HAP-1 (cell line): ENCODE data around the gene BCAR3.

Experiments
- DNase-seq, 2 experiments: peaks; one replicate each; pipeline ENCODE4 v3.0.0-alpha.2; 2016 to 2020; ENCODE audit warnings: low spot score in 2 of 2
- H3K27me3 ChIP-seq: fragments of 250-450 bp; sonication (Bioruptor Pico); 2 replicates; pipeline ENCODE4 v1.5.1; 2020; ENCODE audit warnings: low read depth, mild to moderate bottlenecking, moderate library complexity
- H3K36me3 ChIP-seq: fragments of 250-450 bp; sonication (Bioruptor Pico); replicated peaks from 2 replicates; pipeline ENCODE4 v1.5.1; 2020; ENCODE audit warnings: mild to moderate bottlenecking
- H3K4me1 ChIP-seq: fragments of 250-450 bp; sonication (Bioruptor Pico); 2 replicates; pipeline ENCODE4 v1.5.1; 2020; ENCODE audit warnings: mild to moderate bottlenecking
- H3K4me3 ChIP-seq: fragments of 250-450 bp; sonication (Bioruptor Pico); 2 replicates; pipeline ENCODE4 v1.5.1; 2020; ENCODE audit warnings: mild to moderate bottlenecking, moderate library complexity
- H3K9me3 ChIP-seq: fragments of 250-450 bp; sonication (Bioruptor Pico); 2 replicates; pipeline ENCODE4 v1.5.1; 2020; ENCODE audit warnings: mild to moderate bottlenecking, moderate library complexity
- in situ Hi-C: fragments of 300-500 bp; cut with MboI; formaldehyde crosslinking; loops from 3 replicates; pipeline ENCODE4 v1.14.3; 2020; ENCODE audit warnings: low sequenced_read_pairs, inconsistent platforms, mixed read lengths

The BCAR3 gene

DNA sequence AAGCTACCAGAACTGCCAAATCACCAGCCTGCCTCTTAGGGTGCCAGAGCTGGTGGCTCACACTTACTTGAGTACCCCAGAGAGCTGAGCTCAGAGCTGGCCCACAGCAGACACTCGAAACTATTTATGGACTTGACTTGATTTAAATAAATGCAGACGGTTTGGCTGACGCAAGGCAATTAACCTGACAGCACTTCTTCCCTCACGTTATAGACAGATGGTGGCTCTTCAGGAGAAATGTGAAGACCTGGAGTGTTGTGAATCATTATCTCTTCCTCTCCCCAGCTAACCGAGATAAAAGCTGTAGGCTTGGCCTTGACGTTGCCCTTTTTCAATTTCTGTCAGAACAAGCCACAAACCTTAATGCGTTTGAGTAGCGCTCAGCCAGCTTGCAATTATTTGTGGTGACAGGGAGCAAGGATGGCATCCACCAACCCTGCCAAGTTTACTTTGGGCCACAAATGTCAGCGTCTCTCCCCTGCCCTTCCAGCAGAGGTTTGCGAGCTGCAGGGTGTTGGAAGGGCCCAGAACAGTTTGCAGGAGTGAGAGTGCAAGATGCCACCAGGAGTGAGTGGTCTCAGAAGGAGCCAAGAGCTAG lies 34.0 kb upstream of the BCAR3 start:
- in situ Hi-C loops = no loop called here
- Histone ChIP-seq H3K4me1 (no peaks in the 10 kb centered on the region), H3K36me3 (no peaks in the 10 kb centered on the region), H3K27me3 (no peaks in the 10 kb centered on the region), H3K4me3 (no peak overlapping the region), H3K9me3 (no peaks in the 10 kb centered on the region)
- DNase-seq = no peak

DNA sequence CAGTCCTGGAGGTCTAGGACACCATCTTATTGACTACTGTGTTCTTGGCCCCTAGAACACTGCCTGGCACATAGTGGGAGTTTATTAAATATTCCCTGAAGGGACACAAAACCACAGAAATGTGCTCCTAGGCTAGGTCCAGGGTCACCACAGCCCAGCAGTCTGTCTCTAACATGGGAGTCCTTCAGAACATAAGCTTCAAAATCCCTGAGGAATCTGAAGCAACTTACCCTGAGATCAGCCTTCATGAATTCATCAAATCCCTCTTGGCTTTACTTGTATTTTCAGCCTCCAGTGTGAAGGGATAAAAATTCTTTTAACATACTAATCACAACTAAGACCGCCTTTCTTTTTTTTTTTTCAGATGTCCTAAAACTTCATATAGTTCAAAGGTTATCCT lies 32.7 kb upstream of the BCAR3 start:
- in situ Hi-C loops = no loop called here
- H3K9me3 ChIP-seq = no peaks in the 10 kb centered on the region
- H3K4me3 ChIP-seq = no peak overlapping the region
- no peaks in the 10 kb centered on the region for H3K4me1 ChIP-seq
- no peaks in the 10 kb centered on the region for H3K36me3 ChIP-seq
- H3K27me3 ChIP-seq = no peaks in the 10 kb centered on the region
- no peak for DNase-seq

DNA sequence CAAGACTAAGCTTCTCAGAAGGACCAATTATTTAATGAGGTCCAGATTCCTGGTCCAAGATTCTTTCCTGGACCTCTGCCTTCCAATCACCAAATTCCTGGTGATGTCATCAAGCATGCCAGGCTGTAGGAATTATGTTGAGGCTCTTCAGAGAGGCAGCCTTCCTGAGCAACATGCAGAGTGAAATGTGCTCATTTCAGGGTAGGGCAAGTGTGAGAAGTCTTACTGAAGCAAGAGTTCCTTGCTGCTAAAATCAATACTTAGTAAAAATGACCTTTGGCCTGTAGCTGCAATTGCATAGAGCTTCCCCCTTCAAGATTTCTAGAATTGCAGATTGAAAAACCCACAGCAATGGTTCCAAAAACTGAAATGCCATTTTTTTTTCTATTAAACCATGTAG lies 31.7 kb upstream of the BCAR3 start:
- Histone ChIP-seq H3K4me1 (no peaks in the 10 kb centered on the region), H3K4me3 (no peak overlapping the region), H3K36me3 (no peaks in the 10 kb centered on the region), H3K27me3 (no peaks in the 10 kb centered on the region), H3K9me3 (no peaks in the 10 kb centered on the region)
- DNase-seq = no peak
- in situ Hi-C loops = no loop called here

DNA sequence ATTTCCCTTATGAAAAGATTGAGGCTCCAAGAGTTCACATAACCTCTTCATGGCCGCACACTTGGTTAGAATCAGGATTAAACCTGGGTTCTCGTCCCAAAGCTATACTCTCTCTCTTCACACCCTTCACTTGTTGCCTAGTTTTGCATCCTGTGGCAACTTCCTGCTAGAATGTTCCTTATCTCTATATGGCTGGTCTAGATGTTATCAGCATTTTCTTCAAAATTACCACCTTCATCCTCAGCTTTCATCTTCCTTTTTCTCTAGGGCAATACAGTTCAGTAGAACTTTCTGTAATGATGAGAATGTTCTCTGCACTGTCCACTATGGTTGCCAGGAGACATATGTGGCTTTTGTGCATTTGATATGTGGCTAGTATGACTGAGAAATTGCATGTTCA lies 31.1 kb upstream of the BCAR3 start:
- Histone ChIP-seq H3K9me3 (no peaks in the 10 kb centered on the region), H3K4me1 (no peaks in the 10 kb centered on the region), H3K27me3 (no peaks in the 10 kb centered on the region), H3K4me3 (no peak overlapping the region), H3K36me3 (no peaks in the 10 kb centered on the region)
- DNase-seq = no peak
- in situ Hi-C loops = no loop called here

DNA sequence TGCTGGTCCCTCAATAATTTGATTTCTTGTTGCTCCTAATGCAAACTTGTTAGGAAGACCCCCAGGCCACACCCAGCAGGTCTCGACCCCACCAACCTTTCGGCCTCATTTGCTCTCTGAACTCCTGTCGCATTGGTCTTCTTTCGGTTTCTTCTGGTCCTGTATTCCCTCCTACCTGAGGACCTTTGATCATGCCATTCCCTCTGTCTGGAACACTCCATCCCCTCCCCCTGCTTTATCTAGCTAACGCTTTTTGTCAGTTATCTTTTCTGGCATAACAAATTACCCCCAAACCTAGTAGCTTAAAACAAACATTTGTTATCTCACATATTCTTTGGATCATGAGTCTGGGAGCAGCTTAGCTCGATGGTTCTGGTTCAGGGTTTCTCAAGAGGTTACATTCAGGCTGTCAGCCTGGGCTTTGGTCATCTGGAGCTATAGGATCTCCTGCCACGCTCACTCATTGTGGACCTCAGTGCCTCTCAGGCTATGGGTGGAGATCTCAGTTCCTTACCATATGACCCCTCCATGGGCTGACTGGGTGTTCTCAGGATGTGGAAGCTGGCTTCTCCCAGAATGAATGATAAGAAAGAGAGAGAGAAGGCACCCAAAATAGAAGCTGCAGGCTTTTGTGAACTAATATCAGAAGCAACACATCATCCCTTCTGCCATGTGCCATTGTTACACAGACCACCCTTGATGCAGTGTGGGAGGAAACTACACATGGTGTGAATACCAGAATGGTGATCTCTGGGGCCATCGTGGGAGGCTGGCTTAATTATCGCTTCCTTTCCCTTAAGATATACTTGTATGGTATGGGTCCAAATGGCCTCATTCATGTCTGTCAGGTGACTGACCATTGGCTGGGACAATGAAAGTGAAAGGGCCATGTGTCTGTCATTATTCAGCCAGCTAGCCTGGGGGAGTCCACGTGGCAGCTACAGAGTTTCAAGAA lies 29.1 kb upstream of the BCAR3 start:
- Histone ChIP-seq H3K9me3 (no peaks in the 10 kb centered on the region), H3K4me3 (no peak overlapping the region), H3K27me3 (no peaks in the 10 kb centered on the region), H3K4me1 (no peaks in the 10 kb centered on the region), H3K36me3 (no peaks in the 10 kb centered on the region)
- DNase-seq = no peak
- in situ Hi-C loops = no loop called here

DNA sequence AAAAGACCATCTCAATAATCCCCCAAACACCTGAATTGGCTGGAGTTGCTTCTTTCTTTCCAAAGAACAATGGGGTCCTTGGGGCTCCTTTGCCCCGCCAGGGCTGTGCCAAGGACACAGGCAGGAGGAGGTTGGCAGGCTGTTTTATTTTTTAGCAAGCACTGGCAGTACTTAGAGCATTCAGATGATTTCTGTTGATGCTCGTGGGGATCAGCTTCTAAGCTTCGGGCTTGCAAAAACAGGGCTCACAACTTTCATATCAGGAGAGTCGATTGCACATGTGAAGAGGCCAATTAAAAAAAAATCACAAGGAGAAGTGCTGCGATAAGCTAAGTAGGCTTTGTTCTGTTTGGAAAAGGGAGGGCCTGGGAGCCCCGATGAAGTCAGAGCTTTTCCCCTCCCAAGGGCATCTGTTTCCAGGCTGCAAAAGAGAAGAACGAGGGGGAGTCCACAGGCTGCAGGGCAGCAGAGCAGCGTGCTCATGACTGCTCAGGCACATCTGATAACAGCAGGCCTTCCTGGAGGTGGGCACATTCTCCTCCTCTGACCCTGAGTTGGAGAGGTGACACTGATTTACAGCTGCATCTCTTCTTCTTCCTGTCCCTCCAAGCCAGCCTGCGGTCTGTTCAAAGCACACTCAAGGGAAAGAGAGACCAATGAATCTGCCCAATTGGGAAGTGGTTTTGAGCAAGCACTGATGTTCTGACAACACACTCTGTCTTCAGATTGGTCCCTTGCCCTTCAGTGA lies 27.3 kb upstream of the BCAR3 start:
- H3K27me3 ChIP-seq = no peaks in the 10 kb centered on the region
- DNase-seq = no peak
- no peaks in the 10 kb centered on the region for H3K9me3 ChIP-seq
- in situ Hi-C loops = no loop called here
- H3K36me3 ChIP-seq = no peaks in the 10 kb centered on the region
- no peak overlapping the region for H3K4me3 ChIP-seq
- H3K4me1 ChIP-seq = no peaks in the 10 kb centered on the region

DNA sequence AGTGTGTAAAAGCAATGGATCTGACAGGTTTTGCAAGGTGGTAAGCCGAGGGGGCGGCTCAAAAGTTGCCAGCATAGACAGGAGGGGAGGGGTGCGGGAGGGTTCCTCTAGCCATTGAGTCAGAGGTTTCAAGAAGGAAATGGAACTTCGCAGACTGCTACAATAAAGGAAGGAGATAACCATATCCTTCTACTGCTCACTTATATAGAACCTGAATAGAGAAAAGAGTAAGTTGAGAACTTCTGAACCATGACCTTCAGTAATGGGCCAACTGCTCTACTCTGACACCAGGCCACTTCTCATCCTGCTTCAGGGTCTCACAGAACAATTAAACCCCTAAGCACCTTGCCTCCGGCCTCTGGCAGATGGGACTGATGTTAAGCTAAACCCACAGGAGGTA lies 26.3 kb upstream of the BCAR3 start:
- Histone ChIP-seq H3K4me1 (no peaks in the 10 kb centered on the region), H3K4me3 (no peak overlapping the region), H3K36me3 (no peaks in the 10 kb centered on the region), H3K27me3 (no peaks in the 10 kb centered on the region), H3K9me3 (no peaks in the 10 kb centered on the region)
- in situ Hi-C loops = no loop called here
- DNase-seq = no peak

DNA sequence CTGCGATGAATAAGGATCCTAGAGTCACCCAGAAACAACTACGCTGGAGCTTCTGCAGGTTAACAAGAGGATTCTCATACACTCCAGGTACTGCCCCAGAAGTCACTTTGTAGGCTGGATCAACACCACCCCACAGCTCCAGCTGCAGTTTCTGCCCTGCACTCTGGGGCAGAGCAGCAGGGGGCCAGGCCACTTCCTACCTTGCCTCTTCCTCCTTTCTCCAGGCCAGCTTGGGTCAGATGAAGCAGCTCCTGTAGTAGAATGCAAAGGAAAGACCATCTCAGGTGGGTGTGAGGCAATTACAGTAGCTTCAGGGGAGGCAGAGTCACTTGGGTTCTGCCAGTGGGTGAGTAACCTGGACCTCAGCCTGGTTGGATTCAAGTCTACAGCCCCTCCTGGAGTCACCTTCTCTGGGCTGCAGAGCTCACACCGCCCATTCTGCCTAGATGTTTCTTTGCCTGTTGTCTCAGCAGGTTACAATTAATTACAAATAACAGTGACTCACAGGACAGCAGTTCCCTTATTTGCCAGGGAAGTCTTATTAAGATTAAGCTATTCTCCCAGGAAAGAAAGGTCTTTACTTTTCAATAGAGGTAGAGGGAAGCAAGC lies 24.4 kb upstream of the BCAR3 start:
- in situ Hi-C loops = no loop called here
- H3K4me1 ChIP-seq = no peaks in the 10 kb centered on the region

DNA sequence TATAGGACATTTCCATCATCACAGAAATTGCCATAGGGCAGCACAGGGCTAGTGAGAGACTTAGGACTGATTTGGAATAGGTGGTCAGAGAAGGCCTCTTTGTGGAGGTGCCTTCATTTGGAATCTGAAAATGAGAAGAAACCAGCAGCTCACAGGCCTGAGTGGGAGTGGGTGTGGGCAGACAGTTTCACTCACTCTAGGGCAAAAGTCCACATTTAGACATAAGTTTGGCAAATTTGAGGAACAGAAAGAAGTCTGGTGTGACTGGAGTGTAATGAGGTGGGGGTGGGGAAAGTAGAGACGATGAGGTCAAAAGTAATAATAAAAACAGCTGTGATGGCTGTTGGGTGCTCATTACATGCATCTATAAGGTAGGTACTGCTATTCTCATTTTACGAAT lies 22.4 kb upstream of the BCAR3 start:
- DNase-seq = no peak
- in situ Hi-C loops = no loop called here
- no peaks in the 10 kb centered on the region for H3K27me3 ChIP-seq
- no peaks in the 10 kb centered on the region for H3K36me3 ChIP-seq
- H3K4me1 ChIP-seq = no peaks in the 10 kb centered on the region
- H3K9me3 ChIP-seq = no peaks in the 10 kb centered on the region
- H3K4me3 ChIP-seq = no peak overlapping the region

More for the DNA sequence above, 24.4 kb upstream of the BCAR3 start:
- Histone ChIP-seq H3K27me3 (no peaks in the 10 kb centered on the region), H3K4me3 (no peak overlapping the region), H3K36me3 (no peaks in the 10 kb centered on the region), H3K9me3 (no peaks in the 10 kb centered on the region)
- DNase-seq = no peak

DNA sequence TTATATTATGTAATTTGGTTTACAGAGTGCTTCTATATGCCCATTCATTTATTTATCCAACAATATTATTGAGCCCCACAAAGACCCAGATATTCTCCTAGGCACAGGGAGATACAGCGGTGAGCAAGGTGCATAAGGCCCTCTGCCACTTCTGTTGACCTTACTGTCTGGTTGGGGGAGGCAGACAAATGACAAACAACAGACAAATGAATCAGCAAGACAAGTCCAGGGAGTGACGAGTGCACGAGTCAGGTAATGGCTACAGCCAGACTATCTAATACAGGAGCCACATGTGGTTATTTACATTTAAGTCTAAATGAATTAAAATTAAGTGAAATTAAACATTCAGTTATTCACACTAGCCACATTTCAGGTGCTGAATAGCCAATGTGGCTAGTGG lies 22.0 kb upstream of the BCAR3 start:
- DNase-seq = no peak
- in situ Hi-C loops = no loop called here
- Histone ChIP-seq H3K4me1 (no peaks in the 10 kb centered on the region), H3K27me3 (no peaks in the 10 kb centered on the region), H3K9me3 (no peaks in the 10 kb centered on the region), H3K36me3 (no peaks in the 10 kb centered on the region), H3K4me3 (no peak overlapping the region)

DNA sequence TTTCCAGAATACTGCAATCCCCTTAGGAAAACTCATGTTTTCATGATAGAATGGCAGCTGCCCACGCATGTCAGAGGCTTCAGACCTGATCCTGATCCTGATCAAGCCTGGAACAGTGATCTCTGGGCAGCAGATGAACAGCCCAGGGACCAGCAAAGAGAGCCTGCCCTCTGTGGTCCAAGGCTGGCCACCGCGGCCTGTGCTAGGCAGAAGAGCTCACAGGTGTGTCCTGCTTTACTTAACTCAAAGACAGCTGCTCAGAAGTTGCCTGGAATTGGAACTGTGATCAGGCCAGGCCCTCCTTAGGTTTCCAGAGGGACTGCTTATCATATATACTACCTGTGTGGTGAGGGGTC lies 21.2 kb upstream of the BCAR3 start:
- no peaks in the 10 kb centered on the region for H3K27me3 ChIP-seq
- H3K36me3 ChIP-seq = no peaks in the 10 kb centered on the region
- H3K9me3 ChIP-seq = no peaks in the 10 kb centered on the region
- no peaks in the 10 kb centered on the region for H3K4me1 ChIP-seq
- no peak for DNase-seq
- H3K4me3 ChIP-seq = no peak overlapping the region
- in situ Hi-C loops = no loop called here

DNA sequence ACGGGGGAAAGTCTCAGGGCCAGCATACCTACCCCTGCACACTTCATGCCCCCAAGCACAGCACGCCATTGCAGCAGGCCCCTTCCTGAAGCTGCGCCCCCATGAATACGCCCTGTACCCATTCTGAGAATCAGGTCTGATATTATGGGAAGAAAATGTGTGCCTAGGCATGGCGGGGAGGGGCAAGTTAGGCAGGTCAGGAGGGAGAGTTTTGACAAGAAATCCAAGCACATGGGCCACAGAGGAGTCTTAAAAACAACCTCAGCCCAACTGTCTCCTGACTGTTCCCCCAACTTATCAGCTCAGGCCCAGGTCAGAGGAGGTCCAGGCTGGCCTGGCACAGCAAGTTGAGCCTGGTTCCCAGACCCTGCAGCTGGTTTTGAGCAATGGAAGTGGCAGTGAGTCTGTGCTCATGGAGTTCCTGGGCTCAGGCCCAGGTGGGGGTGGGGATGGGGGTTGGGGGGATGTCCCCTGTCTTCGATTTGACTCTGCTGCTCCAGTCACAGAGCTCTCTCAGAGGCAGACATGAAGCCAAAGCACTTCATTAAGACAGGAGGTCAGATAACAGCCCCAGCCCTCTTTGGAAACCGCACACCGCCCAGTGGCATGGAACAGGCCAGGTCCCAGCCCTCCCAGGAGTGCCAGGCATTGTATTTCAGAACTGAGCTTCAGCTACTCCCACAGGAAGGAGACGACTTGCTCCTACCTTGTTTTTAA lies 20.6 kb upstream of the BCAR3 start:
- in situ Hi-C loops = no loop called here
- Histone ChIP-seq H3K9me3 (no peaks in the 10 kb centered on the region), H3K4me1 (no peaks in the 10 kb centered on the region), H3K36me3 (no peaks in the 10 kb centered on the region), H3K4me3 (no peak overlapping the region), H3K27me3 (no peaks in the 10 kb centered on the region)
- no peak for DNase-seq

DNA sequence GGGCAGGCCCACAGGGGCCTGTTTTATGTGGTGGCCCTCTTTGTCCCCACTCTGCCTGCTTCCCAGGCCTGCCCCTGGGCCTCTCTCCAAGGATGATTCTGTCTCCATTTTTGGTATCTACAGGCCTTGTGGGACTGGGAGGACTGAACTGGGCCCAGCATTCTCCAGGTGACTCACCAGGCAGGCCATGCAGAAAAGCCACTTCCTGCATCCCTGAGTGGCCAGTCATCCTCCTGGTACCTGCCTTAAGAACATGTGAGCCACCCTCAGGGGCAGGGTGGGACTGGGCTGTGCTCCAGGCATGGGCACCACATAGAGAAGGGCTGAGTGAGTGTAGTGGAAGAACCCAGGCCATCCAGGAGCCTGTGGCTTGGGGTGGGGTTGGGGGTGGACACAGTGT lies 20.0 kb upstream of the BCAR3 start:
- Histone ChIP-seq H3K4me3 (no peak overlapping the region), H3K27me3 (no peaks in the 10 kb centered on the region), H3K4me1 (no peaks in the 10 kb centered on the region), H3K9me3 (no peaks in the 10 kb centered on the region), H3K36me3 (no peaks in the 10 kb centered on the region)
- DNase-seq = no peak
- in situ Hi-C loops = no loop called here
